ENCODE data around the gene CDA. TPM values are rescaled to one million over a fixed set of nuclear protein-coding genes. Genes with fewer than 3 reads are reported as not detected.

CDA gene
- total and polyA plus RNA-seq, 10 of the 15 experiments (the other 5 are each of a cell fraction or from before 2014, with no cell fraction given) = not detected

GRCh38 chr1:20626524-20626923, 37.6 kb downstream of the CDA start:
- intact Hi-C loops (cut with micrococcal nuclease; ENCODE audit: unreplicated experiment) (no loop called here), in situ Hi-C loops (cut with MboI) (no loop called here)
- Histone ChIP-seq H3K9ac (ENCODE audit: control insufficient read depth, insufficient read depth, low read length) (no peak overlapping the region), H3K36me3 (ENCODE audit: control insufficient read depth in 2 of 2, insufficient read depth in 2 of 2, low read length in 1 of 2) (no peaks in the 10 kb centered on the region), H3K9me3 (replicated peaks; ENCODE audit: control insufficient read depth, insufficient read depth, low read length) (no peaks in the 10 kb centered on the region), H3K79me2 (ENCODE audit: control insufficient read depth, insufficient read depth, low read length) (no peaks in the 10 kb centered on the region), H3K27me3 (replicated peaks in 1 of 2; ENCODE audit: control insufficient read depth in 2 of 2, insufficient read depth in 2 of 2, low read length in 1 of 2) (no peaks in the 10 kb centered on the region), H3K4me1 (ENCODE audit: control insufficient read depth, insufficient read depth, low read length) (no peaks in the 10 kb centered on the region), H4K20me1 (ENCODE audit: control insufficient read depth, insufficient read depth) (no peaks in the 10 kb centered on the region), H3K4me2 (ENCODE audit: control insufficient read depth, insufficient read depth) (no peak overlapping the region), H2AFZ (ENCODE audit: control insufficient read depth, low read depth, low read length) (no peak overlapping the region), H3K4me3 (no peak overlapping the region), H3K27ac (ENCODE audit: control insufficient read depth, insufficient read depth) (no peak overlapping the region)
- ChIA-PET SMC1A (ENCODE audit: uncharacterized antibody, unreplicated experiment) (no interaction called here), RAD21 (ENCODE audit: unreplicated experiment) (no interaction called here), POLR2A (no interaction called here), CTCF (interaction anchor here (0.9 kb wide), 1 partner anchor 14 kb away, joined by 3 read pairs; no protein-coding TSS in a partner anchor)
- FAIRE-seq = no peak
- ATAC-seq = no peak
- 0% methylated on average over 1 of the region's 1 CpG for WGBS (ENCODE audit: insufficient coverage, insufficient replicate concordance, low lambda C conversion rate, missing lambda C conversion rate)
- DNase-seq (ENCODE audit: low read depth, low spot score) = no peak
- BruUV-seq (replicated peaks) = no TSS peak
- no peak for TF ChIP-seq CBFB (IDR thresholded peaks at IDR 0.05; ENCODE audit: low read depth)
- TF ChIP-seq SMAD5 (IDR thresholded peaks at IDR 0.05; ENCODE audit: low read depth) = no peak
- no peak for TF ChIP-seq PAX5 (IDR thresholded peaks at IDR 0.05; ENCODE audit: borderline replicate concordance, low read depth, low read length)
- TF ChIP-seq ESRRA (IDR thresholded peaks at IDR 0.05; ENCODE audit: low read length) = no peak
- no peak for TF ChIP-seq PML (IDR thresholded peaks at IDR 0.05; ENCODE audit: low read length)
- no peak for TF ChIP-seq FOXK2 (IDR thresholded peaks at IDR 0.05)
- TF ChIP-seq TCF7 (IDR thresholded peaks at IDR 0.05; ENCODE audit: borderline replicate concordance) = no peak
- TF ChIP-seq POLR2AphosphoS2 (IDR thresholded peaks at IDR 0.05; ENCODE audit: low read depth, low read length) = no peak
- no peak for TF ChIP-seq ZNF274 (IDR thresholded peaks at IDR 0.05; ENCODE audit: insufficient read depth, insufficient read length)
- TF ChIP-seq RBBP5 (conservative IDR thresholded peaks at IDR 0.05) = no peak
- no peak for TF ChIP-seq ZBTB11 (CRISPR knock-in tag; IDR thresholded peaks at IDR 0.05)
